ENCODE data around the gene CNIH2.

DNA sequence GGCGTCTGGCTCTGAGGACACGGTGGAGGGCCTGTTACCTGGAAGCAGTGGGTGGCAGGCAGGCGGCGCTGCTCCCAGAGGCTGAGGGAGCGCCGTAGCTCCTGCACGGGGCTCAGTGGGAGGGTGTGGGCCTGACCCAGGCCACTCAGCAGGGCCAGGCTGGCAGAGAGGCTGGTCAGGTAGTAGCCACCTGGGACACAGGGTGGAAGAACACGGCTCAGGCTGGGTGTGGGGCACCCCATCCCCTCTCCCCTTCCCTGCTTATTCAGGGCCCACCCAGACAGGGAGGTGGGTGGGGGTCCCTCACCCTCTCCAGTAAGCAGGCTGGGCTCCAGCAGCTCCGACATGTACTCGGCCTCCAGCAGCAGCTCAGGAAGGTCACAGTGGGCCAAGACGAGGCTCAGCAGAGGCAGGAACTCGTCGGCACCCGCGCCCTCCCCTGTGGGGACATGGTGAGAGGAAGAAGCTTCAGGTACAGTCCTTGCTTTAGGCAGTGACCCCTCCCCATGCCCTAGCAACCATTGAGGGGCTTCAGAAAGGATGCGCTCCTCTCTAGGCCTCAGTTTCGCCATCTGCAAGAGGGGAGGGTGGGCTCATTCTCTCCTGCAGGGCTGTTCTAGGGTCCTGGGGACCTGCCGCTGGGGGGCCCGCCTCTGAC, 55.4 kb downstream of the CNIH2 start:
- TF ChIP-seq, protein P1, sequence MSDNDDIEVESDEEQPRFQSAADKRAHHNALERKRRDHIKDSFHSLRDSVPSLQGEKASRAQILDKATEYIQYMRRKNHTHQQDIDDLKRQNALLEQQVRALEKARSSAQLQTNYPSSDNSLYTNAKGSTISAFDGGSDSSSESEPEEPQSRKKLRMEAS (IDR thresholded peaks at IDR 0.05) = no peak
- TF ChIP-seq, protein P2, sequence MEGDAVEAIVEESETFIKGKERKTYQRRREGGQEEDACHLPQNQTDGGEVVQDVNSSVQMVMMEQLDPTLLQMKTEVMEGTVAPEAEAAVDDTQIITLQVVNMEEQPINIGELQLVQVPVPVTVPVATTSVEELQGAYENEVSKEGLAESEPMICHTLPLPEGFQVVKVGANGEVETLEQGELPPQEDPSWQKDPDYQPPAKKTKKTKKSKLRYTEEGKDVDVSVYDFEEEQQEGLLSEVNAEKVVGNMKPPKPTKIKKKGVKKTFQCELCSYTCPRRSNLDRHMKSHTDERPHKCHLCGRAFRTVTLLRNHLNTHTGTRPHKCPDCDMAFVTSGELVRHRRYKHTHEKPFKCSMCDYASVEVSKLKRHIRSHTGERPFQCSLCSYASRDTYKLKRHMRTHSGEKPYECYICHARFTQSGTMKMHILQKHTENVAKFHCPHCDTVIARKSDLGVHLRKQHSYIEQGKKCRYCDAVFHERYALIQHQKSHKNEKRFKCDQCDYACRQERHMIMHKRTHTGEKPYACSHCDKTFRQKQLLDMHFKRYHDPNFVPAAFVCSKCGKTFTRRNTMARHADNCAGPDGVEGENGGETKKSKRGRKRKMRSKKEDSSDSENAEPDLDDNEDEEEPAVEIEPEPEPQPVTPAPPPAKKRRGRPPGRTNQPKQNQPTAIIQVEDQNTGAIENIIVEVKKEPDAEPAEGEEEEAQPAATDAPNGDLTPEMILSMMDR (IDR thresholded peaks at IDR 0.05; ENCODE audit: control extremely low read depth in 1 of 3, insufficient read depth in 1 of 3, low read depth in 1 of 3, low read length in 3 of 3) = no peak
- TF ChIP-seq, protein P3, sequence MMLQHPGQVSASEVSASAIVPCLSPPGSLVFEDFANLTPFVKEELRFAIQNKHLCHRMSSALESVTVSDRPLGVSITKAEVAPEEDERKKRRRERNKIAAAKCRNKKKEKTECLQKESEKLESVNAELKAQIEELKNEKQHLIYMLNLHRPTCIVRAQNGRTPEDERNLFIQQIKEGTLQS (IDR thresholded peaks at IDR 0.05; ENCODE audit: insufficient read depth, low read depth, low read length) = no peak
- TF ChIP-seq POLR2A (IDR thresholded peaks at IDR 0.05; ENCODE audit: control extremely low read depth in 1 of 2, low read depth in 2 of 2, low read length in 2 of 2) (no peak), SIN3A (conservative IDR thresholded peaks at IDR 0.05 in 1 of 2, IDR thresholded peaks at IDR 0.05 in 1 of 2; ENCODE audit: low read depth in 1 of 2, low read length in 2 of 2) (no peak), TBP (IDR thresholded peaks at IDR 0.05; ENCODE audit: low read depth, low read length) (no peak), SP2 (IDR thresholded peaks at IDR 0.05; ENCODE audit: low read length) (no peak), CEBPB (IDR thresholded peaks at IDR 0.05; ENCODE audit: low read depth, low read length) (no peak), JUN (IDR thresholded peaks at IDR 0.05; ENCODE audit: low read depth, low read length) (no peak), SAP30 (IDR thresholded peaks at IDR 0.05; ENCODE audit: insufficient read depth, insufficient replicate concordance, low read length) (no peak)

All from H1 (cell line).